IPS DF 6.9 (cell line): Measurements from ENCODE around the gene ID1.

Source experiments
- DNase-seq: peaks from one replicate; pipeline ENCODE4 v3.0.0-alpha.2; 2013; ENCODE audit warnings: low read depth, low spot score
- H3K27ac ChIP-seq: one replicate; pipeline ENCODE4 v1.5.1; 2013; ENCODE audit warnings: low read length, control low read depth
- H3K27me3 ChIP-seq: 2 replicates; pipeline ENCODE4 v1.6.1; 2013; ENCODE audit warnings: mild to moderate bottlenecking, low read length; ENCODE audit not compliant: control insufficient read depth, insufficient read depth
- H3K36me3 ChIP-seq: 2 replicates; pipeline ENCODE4 v1.6.1; 2013; ENCODE audit warnings: low read length; ENCODE audit not compliant: control insufficient read depth, insufficient read depth
- H3K4me1 ChIP-seq: 2 replicates; pipeline ENCODE4 v1.6.1; 2013; ENCODE audit warnings: low read length; ENCODE audit not compliant: control insufficient read depth, insufficient read depth
- H3K4me3 ChIP-seq: 2 replicates; pipeline ENCODE4 v1.5.1; 2013; ENCODE audit warnings: mild to moderate bottlenecking, low read length
- H3K9me3 ChIP-seq: 2 replicates; pipeline ENCODE4 v1.6.1; 2013; ENCODE audit warnings: low read length, inconsistent platforms; ENCODE audit not compliant: control insufficient read depth, insufficient read depth
- WGBS: extraction: QIAGEN DNeasy Blood & Tissue Kit; methylation state at CpG from one replicate; pipeline ENCODE4 v1.1.7; 2013; ENCODE audit warnings: mixed read lengths, missing lambda C conversion rate; ENCODE audit not compliant: insufficient read length, insufficient coverage; 5-methylcytosine and 5-hydroxymethylcytosine counted together

Gene ID1

GRCh38 chr20:31568041-31568731 is 36.9 kb upstream of the ID1 start:
- no peak overlapping the region for H3K27ac ChIP-seq
- no CpG with 5 or more reads among the region's 21 CpGs for WGBS
- H3K4me1 ChIP-seq = peaks cover 5% of the 10 kb centered on the region
- H3K36me3 ChIP-seq = peaks cover 3% of the 10 kb centered on the region
- no peak overlapping the region for H3K4me3 ChIP-seq
- H3K27me3 ChIP-seq = no peaks in the 10 kb centered on the region
- H3K9me3 ChIP-seq = no peaks in the 10 kb centered on the region
- no peak for DNase-seq

- no CpG with 5 or more reads among the region's 5 CpGs for WGBS
- no peak overlapping the region for H3K27ac ChIP-seq
Observed at GRCh38 chr20:31568773-31569162, 36.3 kb upstream of the ID1 start.

DNA sequence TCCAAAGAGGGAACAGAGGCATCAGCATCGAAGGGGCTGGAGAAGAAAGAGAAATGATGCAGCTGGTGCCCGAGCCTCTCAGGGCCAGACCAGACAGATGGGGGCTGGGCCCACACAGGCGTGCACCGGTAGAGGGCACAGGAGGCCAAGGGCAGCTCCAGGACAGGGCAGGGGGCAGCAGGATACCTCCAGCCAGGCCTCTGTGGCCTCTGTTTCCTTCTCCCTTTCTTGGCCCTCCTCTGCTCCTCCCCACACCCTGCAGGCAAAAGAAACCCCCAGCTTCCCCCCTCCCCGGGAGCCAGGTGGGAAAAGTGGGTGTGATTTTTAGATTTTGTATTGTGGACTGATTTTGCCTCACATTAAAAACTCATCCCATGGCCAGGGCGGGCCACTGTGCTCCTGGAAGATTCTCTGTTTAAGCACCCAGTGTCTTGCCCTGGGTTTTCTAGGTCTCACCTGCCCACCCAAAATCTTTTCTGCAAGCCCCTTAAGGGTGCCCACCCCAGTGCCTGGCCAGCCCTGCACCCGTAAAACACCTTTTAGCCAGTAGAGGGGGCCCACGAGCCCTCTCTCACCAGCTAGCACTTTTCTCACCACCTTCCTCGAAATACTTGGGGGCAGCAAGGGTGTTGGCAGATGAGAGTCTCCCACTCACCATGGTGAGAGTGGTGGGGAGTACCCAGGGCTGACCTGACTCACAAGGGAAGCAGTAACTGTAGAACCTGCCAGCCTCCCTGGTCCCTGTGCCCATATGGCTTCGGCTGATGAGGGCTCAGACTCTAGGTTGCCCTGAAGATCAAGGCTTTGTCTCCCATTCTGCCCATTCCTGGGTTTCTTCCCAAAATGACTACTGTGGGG is 35.7 kb upstream of the ID1 start:
- WGBS = no CpG with 5 or more reads among the region's 10 CpGs
- Histone ChIP-seq H3K27me3 (no peaks in the 10 kb centered on the region), H3K9me3 (no peaks in the 10 kb centered on the region), H3K36me3 (no peaks in the 10 kb centered on the region; the same call in 1 of the 2 replicates), H3K27ac (no peak overlapping the region), H3K4me3 (no peak overlapping the region), H3K4me1 (peaks cover 5% of the 10 kb centered on the region)
- DNase-seq = no peak

More at GRCh38 chr20:31568773-31569162, 36.3 kb upstream of the ID1 start:
- Histone ChIP-seq H3K9me3 (no peaks in the 10 kb centered on the region), H3K36me3 (peaks cover 3% of the 10 kb centered on the region), H3K4me3 (no peak overlapping the region), H3K4me1 (peaks cover 5% of the 10 kb centered on the region), H3K27me3 (no peaks in the 10 kb centered on the region)
- no peak for DNase-seq

- no peaks in the 10 kb centered on the region for H3K27me3 ChIP-seq
- no peak overlapping the region for H3K4me3 ChIP-seq
- no peaks in the 10 kb centered on the region for H3K9me3 ChIP-seq
- H3K27ac ChIP-seq = no peak overlapping the region
- H3K36me3 ChIP-seq = no peaks in the 10 kb centered on the region; the same call in 1 of the 2 replicates
- H3K4me1 ChIP-seq = peaks cover 5% of the 10 kb centered on the region
- no peak for DNase-seq
- WGBS = no CpG with 5 or more reads among the region's 8 CpGs
Observed at GRCh38 chr20:31570021-31570463, 35.0 kb upstream of the ID1 start.

- H3K4me1 ChIP-seq = peaks cover 5% of the 10 kb centered on the region
- no peaks in the 10 kb centered on the region for H3K27me3 ChIP-seq
- no peaks in the 10 kb centered on the region for H3K9me3 ChIP-seq
- WGBS = no CpG with 5 or more reads among the region's 25 CpGs
- H3K36me3 ChIP-seq = no peaks in the 10 kb centered on the region; the same call in 1 of the 2 replicates
- H3K27ac ChIP-seq = no peak overlapping the region
- DNase-seq = no peak
- H3K4me3 ChIP-seq = no peak overlapping the region
Observed at GRCh38 chr20:31570735-31571617, 34.1 kb upstream of the ID1 start.

- no peaks in the 10 kb centered on the region for H3K27me3 ChIP-seq
- H3K4me3 ChIP-seq = peak overlapping the region; percentile 16; the same call in 1 of the 2 replicates
- no peak for DNase-seq
- no peaks in the 10 kb centered on the region for H3K9me3 ChIP-seq
- WGBS = no CpG with 5 or more reads among the region's 17 CpGs
- no peaks in the 10 kb centered on the region; the same call in 1 of the 2 replicates for H3K36me3 ChIP-seq
- peak overlapping the region; percentile 2 for H3K27ac ChIP-seq
- H3K4me1 ChIP-seq = peaks cover 4% of the 10 kb centered on the region
Observed at GRCh38 chr20:31572042-31572700, 32.9 kb upstream of the ID1 start.

DNA sequence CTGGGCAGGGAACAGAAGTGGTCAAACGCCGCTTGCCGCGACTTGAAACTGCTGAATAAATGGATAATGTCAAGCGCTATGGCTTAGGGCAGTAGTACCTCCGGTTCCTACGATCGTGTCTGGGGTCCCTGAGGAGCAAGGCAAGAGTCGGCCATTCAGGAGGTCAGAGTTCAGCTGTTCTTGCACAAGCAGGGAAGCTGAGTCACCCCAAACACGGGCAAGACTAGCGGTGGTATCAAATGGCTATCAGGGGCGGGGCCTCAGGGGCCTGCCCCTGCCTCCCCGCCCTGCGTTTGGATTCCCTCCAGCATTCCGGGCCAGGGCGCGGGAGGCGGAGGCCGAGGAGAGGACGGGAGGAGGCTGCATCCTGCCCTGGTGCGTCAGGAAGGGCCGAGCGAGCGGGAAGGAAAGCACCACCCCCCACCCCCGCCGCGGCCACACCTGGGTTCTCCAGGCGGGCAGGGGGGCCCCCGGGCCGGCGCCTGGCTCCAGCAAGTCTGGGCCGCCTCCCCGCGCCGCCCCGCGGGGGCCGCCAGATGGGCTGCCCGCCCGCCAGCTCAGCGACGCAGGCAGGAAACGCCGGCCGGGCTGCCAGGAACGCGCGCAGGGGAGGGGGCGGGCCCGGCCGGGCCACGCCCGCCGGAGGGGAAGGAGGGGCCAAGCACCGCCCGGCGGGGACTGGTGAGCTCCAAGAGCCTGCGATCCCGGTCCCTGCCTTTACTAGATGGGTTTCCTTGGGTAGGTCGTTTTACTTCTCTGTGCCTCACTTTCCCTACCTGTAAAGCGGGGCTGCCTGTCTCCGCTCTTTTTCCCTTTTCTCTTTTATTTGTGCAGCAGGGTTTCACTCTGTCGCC is 32.2 kb upstream of the ID1 start:
- no peaks in the 10 kb centered on the region for H3K27me3 ChIP-seq
- no peaks in the 10 kb centered on the region; the same call in 1 of the 2 replicates for H3K36me3 ChIP-seq
- H3K27ac ChIP-seq = peak overlapping the region; percentile 2
- H3K4me3 ChIP-seq = peak overlapping the region; percentile 17; the same call in 1 of the 2 replicates
- H3K4me1 ChIP-seq = peaks cover 5% of the 10 kb centered on the region
- H3K9me3 ChIP-seq = no peaks in the 10 kb centered on the region
- no CpG with 5 or more reads among the region's 63 CpGs for WGBS
- peak; percentile 82 for DNase-seq

GRCh38 chr20:31573555-31574321 is 31.4 kb upstream of the ID1 start:
- peaks cover 5% of the 10 kb centered on the region for H3K4me1 ChIP-seq
- H3K27me3 ChIP-seq = no peaks in the 10 kb centered on the region
- no peaks in the 10 kb centered on the region; the same call in 1 of the 2 replicates for H3K36me3 ChIP-seq
- no peak for DNase-seq
- H3K9me3 ChIP-seq = no peaks in the 10 kb centered on the region
- WGBS = no CpG with 5 or more reads among the region's 19 CpGs
- no peak overlapping the region for H3K27ac ChIP-seq
- peak overlapping the region; percentile 17; the same call in 1 of the 2 replicates for H3K4me3 ChIP-seq
